ENCODE results near the gene BCR.

The BCR gene

GRCh38 chr22:23243859-23244689, 63.8 kb downstream of the BCR start:
- H3K4me3 ChIP-seq (ENCODE audit: low read depth, low read length): no peak overlapping the region
- in situ Hi-C loops (cut with HindIII; ENCODE audit: low sequenced_read_pairs): loop anchor here (25.0 kb wide), 1 partner anchor 1307 kb away; no protein-coding TSS in a partner anchor
- no peak for TF ChIP-seq CTCF (IDR thresholded peaks at IDR 0.05; ENCODE audit: low read depth, low read length, missing control alignments)
- no peak for DNase-seq (ENCODE audit: low read depth)

- no peak for TF ChIP-seq CTCF (IDR thresholded peaks at IDR 0.05; ENCODE audit: low read depth, low read length, missing control alignments)
- H3K4me3 ChIP-seq (ENCODE audit: low read depth, low read length): no peak overlapping the region
- in situ Hi-C loops (cut with HindIII; ENCODE audit: low sequenced_read_pairs): loop anchor here (25.0 kb wide), 1 partner anchor 1307 kb away; no protein-coding TSS in a partner anchor
Measured at GRCh38 chr22:23244690-23245044, 64.4 kb downstream of the BCR start.

GRCh38 chr22:23245045-23245798, 64.9 kb downstream of the BCR start:
- no peak for TF ChIP-seq CTCF (IDR thresholded peaks at IDR 0.05; ENCODE audit: low read depth, low read length, missing control alignments)
- peak; percentile 8 for DNase-seq (ENCODE audit: low read depth)
- H3K4me3 ChIP-seq (ENCODE audit: low read depth, low read length): no peak overlapping the region
- in situ Hi-C loops (cut with HindIII; ENCODE audit: low sequenced_read_pairs): loop anchor here (25.0 kb wide), 1 partner anchor 1308 kb away; no protein-coding TSS in a partner anchor

More at GRCh38 chr22:23244690-23245044, 64.4 kb downstream of the BCR start:
- no peak for DNase-seq (ENCODE audit: low read depth)

GRCh38 chr22:23245799-23246136, 65.5 kb downstream of the BCR start:
- DNase-seq (ENCODE audit: low read depth): peak; percentile 23
- H3K4me3 ChIP-seq (ENCODE audit: low read depth, low read length): no peak overlapping the region
- TF ChIP-seq CTCF (IDR thresholded peaks at IDR 0.05; ENCODE audit: low read depth, low read length, missing control alignments): no peak
- in situ Hi-C loops (cut with HindIII; ENCODE audit: low sequenced_read_pairs): loop anchor here (25.0 kb wide), 1 partner anchor 1308 kb away; no protein-coding TSS in a partner anchor

- DNase-seq (ENCODE audit: low read depth): no peak
- no peak overlapping the region for H3K4me3 ChIP-seq (ENCODE audit: low read depth, low read length)
- in situ Hi-C loops (cut with HindIII; ENCODE audit: low sequenced_read_pairs): loop anchor here (25.0 kb wide), 1 partner anchor 1310 kb away; no protein-coding TSS in a partner anchor
- TF ChIP-seq CTCF (IDR thresholded peaks at IDR 0.05; ENCODE audit: low read depth, low read length, missing control alignments): no peak
Measured at GRCh38 chr22:23246982-23247766, 66.9 kb downstream of the BCR start.

GRCh38 chr22:23248583-23248982, 68.3 kb downstream of the BCR start:
- in situ Hi-C loops (cut with HindIII; ENCODE audit: low sequenced_read_pairs): loop anchor here (25.0 kb wide), 1 partner anchor 1311 kb away; no protein-coding TSS in a partner anchor
- no peak for TF ChIP-seq CTCF (IDR thresholded peaks at IDR 0.05; ENCODE audit: low read depth, low read length, missing control alignments)
- peak; percentile 19 for DNase-seq (ENCODE audit: low read depth)
- no peak overlapping the region for H3K4me3 ChIP-seq (ENCODE audit: low read depth, low read length)

Measured in astrocyte of the cerebellum (primary cell).